ENCODE data around the gene POPDC3.
A peak's percentile ranks its signal among the peaks of the same experiment; 100 is the strongest.
"Not testable (repeated sequence)": the region's sequence is repeated elsewhere in the genome, so short reads cannot be mapped to it uniquely, and the experiment has no call there.

POPDC3 gene

GRCh38 chr6:105179244-105180065 lies at the start of gene POPDC3:
Gene POPDC3, minus strand, starts transcription at chr6:105180014. Its CDS starts 18,105 bp downstream, at chr6:105161909.
- peak; percentile 82 for DNase-seq (ENCODE audit: low spot score)

- DNase-seq (ENCODE audit: low spot score), result no peak
These were observed 47.5 kb upstream of the POPDC3 start for GRCh38 chr6:105227295-105227767.

GRCh38 chr6:105226598-105227294 lies 46.9 kb upstream of the POPDC3 start:
- DNase-seq (ENCODE audit: low spot score), result no peak

- no peak for DNase-seq (ENCODE audit: low spot score)
These were observed 43.4 kb upstream of the POPDC3 start for GRCh38 chr6:105223242-105223641.

GRCh38 chr6:105221219-105221618 lies 41.4 kb upstream of the POPDC3 start:
- not testable (repeated sequence) for DNase-seq (ENCODE audit: low spot score)

- DNase-seq (ENCODE audit: low spot score), result no peak
These were observed 40.4 kb upstream of the POPDC3 start for GRCh38 chr6:105220186-105220585.

- not testable (repeated sequence) for DNase-seq (ENCODE audit: low spot score)
These were observed 39.4 kb upstream of the POPDC3 start for GRCh38 chr6:105219218-105219617.

GRCh38 chr6:105215506-105215905 lies 35.7 kb upstream of the POPDC3 start:
- no peak for DNase-seq (ENCODE audit: low spot score)

GRCh38 chr6:105214668-105215067 lies 34.9 kb upstream of the POPDC3 start:
- DNase-seq (ENCODE audit: low spot score), result no peak

GRCh38 chr6:105213272-105213671 lies 33.5 kb upstream of the POPDC3 start:
- DNase-seq (ENCODE audit: low spot score), result no peak

GRCh38 chr6:105212587-105212986 lies 32.8 kb upstream of the POPDC3 start:
- DNase-seq (ENCODE audit: low spot score), result no peak

- DNase-seq (ENCODE audit: low spot score), result no peak
These were observed 32.0 kb upstream of the POPDC3 start for GRCh38 chr6:105211831-105212230.

GRCh38 chr6:105210932-105211531 lies 31.2 kb upstream of the POPDC3 start:
- DNase-seq (ENCODE audit: low spot score), result no peak

GRCh38 chr6:105209950-105210706 lies 30.3 kb upstream of the POPDC3 start:
- no peak for DNase-seq (ENCODE audit: low spot score)

- no peak for DNase-seq (ENCODE audit: low spot score)
These were observed 27.9 kb upstream of the POPDC3 start for GRCh38 chr6:105207524-105208269.

GRCh38 chr6:105204768-105205167 lies 25.0 kb upstream of the POPDC3 start:
- DNase-seq (ENCODE audit: low spot score), result no peak

- DNase-seq (ENCODE audit: low spot score), result no peak
These were observed 24.5 kb upstream of the POPDC3 start for GRCh38 chr6:105204331-105204730.

- no peak for DNase-seq (ENCODE audit: low spot score)
These were observed 22.7 kb upstream of the POPDC3 start for GRCh38 chr6:105202486-105202885.

GRCh38 chr6:105200133-105200730 lies 20.4 kb upstream of the POPDC3 start:
- no peak for DNase-seq (ENCODE audit: low spot score)

- no peak for DNase-seq (ENCODE audit: low spot score)
These were observed 19.9 kb upstream of the POPDC3 start for GRCh38 chr6:105199711-105200110.

- DNase-seq (ENCODE audit: low spot score), result no peak
These were observed 16.3 kb upstream of the POPDC3 start for GRCh38 chr6:105196076-105196475.
